DMS53 treated with DMSO at 0.1 percent for 48 hours (cell line): ENCODE data around the gene PFKFB3.
A peak's percentile ranks its signal among the peaks of the same experiment; 100 is the strongest.
"Not testable (repeated sequence)": the region's sequence is repeated elsewhere in the genome, so short reads cannot be mapped to it uniquely, and the experiment has no call there.

Experiments used
- DNase-seq: peaks from one replicate; lab custom pipeline; 2025; ENCODE audit not compliant: unreplicated experiment; lab: John Stamatoyannopoulos, UW

The PFKFB3 gene

GRCh38 chr10:6270951-6271350, 68.2 kb downstream of the PFKFB3 start:
- DNase-seq = no peak

- DNase-seq = no peak
Observed at GRCh38 chr10:6271663-6272062, 68.9 kb downstream of the PFKFB3 start.

- no peak for DNase-seq
Observed at GRCh38 chr10:6272126-6272525, 69.4 kb downstream of the PFKFB3 start.

GRCh38 chr10:6273351-6273750, 70.6 kb downstream of the PFKFB3 start:
- DNase-seq = no peak

GRCh38 chr10:6274040-6274439, 71.3 kb downstream of the PFKFB3 start:
- DNase-seq = no peak

GRCh38 chr10:6274484-6274883, 71.8 kb downstream of the PFKFB3 start:
- no peak for DNase-seq

- peak; percentile 49 for DNase-seq
Observed at GRCh38 chr10:6275022-6275997, 72.6 kb downstream of the PFKFB3 start.

- no peak for DNase-seq
Observed at GRCh38 chr10:6276356-6276755, 73.6 kb downstream of the PFKFB3 start.

- no peak for DNase-seq
Observed at GRCh38 chr10:6278519-6279120, 75.9 kb downstream of the PFKFB3 start.

- no peak for DNase-seq
Observed at GRCh38 chr10:6279540-6280267, 77.0 kb downstream of the PFKFB3 start.

GRCh38 chr10:6280291-6280690, 77.6 kb downstream of the PFKFB3 start:
- DNase-seq = no peak

GRCh38 chr10:6282454-6282958, 79.8 kb downstream of the PFKFB3 start:
- no peak for DNase-seq

- no peak for DNase-seq
Observed at GRCh38 chr10:6283655-6284054, 80.9 kb downstream of the PFKFB3 start.

- not testable (repeated sequence) for DNase-seq
Observed at GRCh38 chr10:6290621-6291020, 87.9 kb downstream of the PFKFB3 start.

GRCh38 chr10:6292741-6293151, 90.0 kb downstream of the PFKFB3 start:
- DNase-seq = no peak

GRCh38 chr10:6296425-6296824, 93.7 kb downstream of the PFKFB3 start:
- not testable (repeated sequence) for DNase-seq

- no peak for DNase-seq
Observed at GRCh38 chr10:6296828-6297251, 94.1 kb downstream of the PFKFB3 start.

GRCh38 chr10:6297522-6297921, 94.8 kb downstream of the PFKFB3 start:
- no peak for DNase-seq

GRCh38 chr10:6297951-6298381, 95.2 kb downstream of the PFKFB3 start:
- no peak for DNase-seq

- DNase-seq = no peak
Observed at GRCh38 chr10:6298428-6298827, 95.7 kb downstream of the PFKFB3 start.

GRCh38 chr10:6299234-6299633, 96.5 kb downstream of the PFKFB3 start:
- no peak for DNase-seq
